HCT116 (cell line): Measurements from ENCODE around the gene CRYBA4. TPM values are rescaled to one million over a fixed set of nuclear protein-coding genes. Genes with fewer than 3 reads are reported as not detected.

ENCODE experiments used
- ATAC-seq: fragments of 200-7000 bp; cut with Tn5 transposase; 2 replicates; pipeline ENCODE4 v1.9.1; 2020; ENCODE audit warnings: mild to moderate bottlenecking, moderate library complexity
- BruUV-seq: library from RNA; stranded (reverse); fragments of 400-500 nt; replicated peaks from 2 replicates; lab custom pipeline; 2021; lab: Mats Ljungman, UMichigan
- CTCF ChIA-PET: fragments of 300-600 bp; sonication (Branson Sonifier 250); formaldehyde crosslinking; loops from one replicate; lab custom pipeline; 2021; ENCODE audit warnings: antibody characterized with exemption; lab: Charles Lee
- POLR2A ChIA-PET: fragments of 300-600, 350-600 bp; sonication (Branson Sonifier 250); formaldehyde crosslinking; loops from one replicate; lab custom pipeline; 2021; ENCODE audit warnings: antibody characterized with exemption; lab: Charles Lee
- RAD21 ChIA-PET, 2 experiments: fragments of 300-600 bp; sonication (Branson Sonifier 250); formaldehyde crosslinking; loops; one replicate each; lab custom pipeline; 2023; ENCODE audit warnings: low total read pairs in 2 of 2; ENCODE audit not compliant: uncharacterized antibody in 2 of 2, unreplicated experiment in 2 of 2, low non-redundant PET in 1 of 2; lab: Charles Lee
- DNase-seq: peaks from one replicate; pipeline ENCODE4 v3.0.0-alpha.2; 2010; ENCODE audit warnings: low read depth, low spot score
- H2AFZ ChIP-seq: fragments of 200-600 bp; shearing (Covaris generic), sonication (generic); 2 replicates; pipeline ENCODE4 v1.6.1; 2017; ENCODE audit warnings: low read depth, mixed run types, mixed read lengths, antibody characterized with exemption, low read length; ENCODE audit not compliant: poor library complexity, severe bottlenecking
- H3K27ac ChIP-seq: 2 replicates; pipeline ENCODE4 v1.5.1; 2012; ENCODE audit warnings: low read depth, low read length
- H3K27me3 ChIP-seq: fragments of 200-600 bp; sonication (generic); 2 replicates; pipeline ENCODE4 v1.6.1; 2016; ENCODE audit warnings: mixed run types, low read length, mixed read lengths; ENCODE audit not compliant: insufficient read depth
- H3K36me3 ChIP-seq, 2 experiments: fragments of 200-500 bp in 1 of 2; fragments of 200-600 bp in 1 of 2; sonication (Bioruptor generic) in 1 of 2; sonication (generic) in 1 of 2; 2 replicates each; pipeline versions ENCODE4 v1.5.1 to v1.6.1; 2014 to 2016; ENCODE audit warnings: low read length in 2 of 2, inconsistent platforms in 1 of 2, mixed read lengths in 1 of 2, mixed run types in 1 of 2; ENCODE audit not compliant: insufficient read depth in 2 of 2, control insufficient read depth in 1 of 2
- H3K4me1 ChIP-seq, 2 experiments: fragments of 200-600 bp in 1 of 2; sonication (generic) in 1 of 2; 2 replicates each; pipeline versions ENCODE4 v1.5.1 to v1.6.1; 2012 to 2017; ENCODE audit warnings: low read length in 2 of 2, inconsistent platforms in 1 of 2, mild to moderate bottlenecking in 1 of 2, mixed read lengths in 1 of 2, mixed run types in 1 of 2, moderate library complexity in 1 of 2; ENCODE audit not compliant: insufficient read depth in 2 of 2, control insufficient read depth in 1 of 2
- H3K4me2 ChIP-seq: fragments of 200-600 bp; sonication (generic); 2 replicates; pipeline ENCODE4 v1.6.1; 2017; ENCODE audit warnings: mixed run types, low read length, mixed read lengths
- H3K4me3 ChIP-seq, 2 experiments: fragments of 200-600 bp in 1 of 2; sonication (generic) in 1 of 2; replicated peaks in 1 of 2; 2 replicates each; pipeline ENCODE4 v1.5.1; 2011 to 2016; ENCODE audit warnings: low read length in 2 of 2, control low read depth in 1 of 2, low read depth in 1 of 2, mild to moderate bottlenecking in 1 of 2, mixed read lengths in 1 of 2, mixed run types in 1 of 2
- H3K79me2 ChIP-seq: fragments of 200-600 bp; sonication (generic); 2 replicates; pipeline ENCODE4 v1.6.1; 2017; ENCODE audit warnings: mild to moderate bottlenecking, mixed run types, low read length, moderate library complexity, mixed read lengths; ENCODE audit not compliant: insufficient read depth
- H3K9ac ChIP-seq: fragments of 200-600 bp; sonication (generic); 2 replicates; pipeline ENCODE4 v1.6.1; 2016; ENCODE audit warnings: low read length, mixed read lengths
- H3K9me2 ChIP-seq: fragments of 200-600 bp; sonication (generic), shearing (Covaris generic); 2 replicates; pipeline ENCODE4 v1.6.1; 2017; ENCODE audit warnings: mixed run types, mild to moderate bottlenecking, moderate library complexity; ENCODE audit not compliant: insufficient read depth
- H3K9me3 ChIP-seq, 2 experiments: fragments of 200-500 bp in 1 of 2; fragments of 200-600 bp in 1 of 2; sonication (Bioruptor generic) in 1 of 2; sonication (generic) in 1 of 2; 2 replicates each; pipeline ENCODE4 v1.6.1; 2014 to 2017; ENCODE audit warnings: low read length in 2 of 2, mixed read lengths in 2 of 2, inconsistent platforms in 1 of 2, low read depth in 1 of 2, mild to moderate bottlenecking in 1 of 2, mixed run types in 1 of 2, moderate library complexity in 1 of 2; ENCODE audit not compliant: control insufficient read depth in 1 of 2, insufficient read depth in 1 of 2
- H4K20me1 ChIP-seq: fragments of 200-600 bp; sonication (generic), shearing (Covaris generic); 2 replicates; pipeline ENCODE4 v1.6.1; 2017; ENCODE audit warnings: mixed run types, mild to moderate bottlenecking, moderate library complexity; ENCODE audit not compliant: insufficient read depth
- EGR1 ChIP-seq: IDR thresholded peaks from 2 replicates; pipeline ENCODE4 v1.6.1; 2012; ENCODE audit warnings: low read depth
- EZH2 ChIP-seq: fragments of 200-600 bp; sonication (generic); IDR thresholded peaks from 2 replicates; pipeline ENCODE4 v1.6.1; 2017; ENCODE audit warnings: antibody characterized with exemption, mixed run types
- EZH2phosphoT487 ChIP-seq: fragments of 200-600 bp; IDR thresholded peaks from 2 replicates; pipeline ENCODE4 v1.6.1; 2018; ENCODE audit warnings: antibody characterized with exemption, borderline replicate concordance
- FOSL1 ChIP-seq: IDR thresholded peaks from 2 replicates; pipeline ENCODE4 v1.6.1; 2012; ENCODE audit warnings: low read depth
- POLR2AphosphoS5 ChIP-seq: IDR thresholded peaks from 2 replicates; pipeline ENCODE4 v1.6.1; 2011; ENCODE audit warnings: mild to moderate bottlenecking, low read depth, low read length, moderate library complexity
- RAD21 ChIP-seq: IDR thresholded peaks from 2 replicates; pipeline ENCODE4 v1.6.1; 2012; ENCODE audit warnings: low read depth, mild to moderate bottlenecking
- SIN3A ChIP-seq: IDR thresholded peaks from 2 replicates; pipeline ENCODE4 v1.6.1; 2012; ENCODE audit warnings: low read depth
- ZNF274 ChIP-seq: fragments of 200-500 bp; sonication (Bioruptor generic); IDR thresholded peaks from 2 replicates; pipeline ENCODE4 v1.6.1; 2014; ENCODE audit warnings: mild to moderate bottlenecking, low read depth, low read length, inconsistent platforms
- intact Hi-C: fragments of 100-400 bp; cut with micrococcal nuclease; formaldehyde crosslinking; loops from 2 replicates; pipeline ENCODE4 v1.10.0; 2022
- total RNA-seq: library from RNA; stranded (reverse); gene quantifications from one replicate; pipeline ENCODE4 v1.2.1, GENCODE V29; 2021; ENCODE audit not compliant: unreplicated experiment
- TF ChIP-seq, protein P1 (sequence below): IDR thresholded peaks from 2 replicates; pipeline ENCODE4 v1.6.1; 2012; ENCODE audit warnings: low read depth
- TF ChIP-seq, protein P2 (sequence below): IDR thresholded peaks from 2 replicates; pipeline ENCODE4 v1.6.1; 2011; ENCODE audit warnings: mild to moderate bottlenecking, low read length, moderate library complexity; ENCODE audit not compliant: insufficient replicate concordance; ENCODE audit errors: extremely low read depth
- TF ChIP-seq, protein P3 (sequence below): IDR thresholded peaks from 2 replicates; pipeline ENCODE4 v1.6.1; 2012
- TF ChIP-seq, protein P4 (sequence below): IDR thresholded peaks from 2 replicates; pipeline ENCODE4 v1.6.1; 2012
- TF ChIP-seq, protein P5 (sequence below), 3 experiments: fragments of 200-600 bp in 1 of 3; sonication (generic) in 1 of 3; IDR thresholded peaks in 2 of 3; conservative IDR thresholded peaks in 1 of 3; 2 replicates each; pipeline ENCODE4 v1.5.1; 2012 to 2017; ENCODE audit warnings: low read depth in 2 of 3, low read length in 2 of 3, antibody characterized with exemption in 1 of 3, borderline replicate concordance in 1 of 3, control low read depth in 1 of 3, mild to moderate bottlenecking in 1 of 3, mixed read lengths in 1 of 3, mixed run types in 1 of 3, moderate library complexity in 1 of 3; ENCODE audit not compliant: insufficient read depth in 1 of 3

The CRYBA4 gene
- total RNA-seq, 1 experiment from 2014 or later, result not detected

DNA sequence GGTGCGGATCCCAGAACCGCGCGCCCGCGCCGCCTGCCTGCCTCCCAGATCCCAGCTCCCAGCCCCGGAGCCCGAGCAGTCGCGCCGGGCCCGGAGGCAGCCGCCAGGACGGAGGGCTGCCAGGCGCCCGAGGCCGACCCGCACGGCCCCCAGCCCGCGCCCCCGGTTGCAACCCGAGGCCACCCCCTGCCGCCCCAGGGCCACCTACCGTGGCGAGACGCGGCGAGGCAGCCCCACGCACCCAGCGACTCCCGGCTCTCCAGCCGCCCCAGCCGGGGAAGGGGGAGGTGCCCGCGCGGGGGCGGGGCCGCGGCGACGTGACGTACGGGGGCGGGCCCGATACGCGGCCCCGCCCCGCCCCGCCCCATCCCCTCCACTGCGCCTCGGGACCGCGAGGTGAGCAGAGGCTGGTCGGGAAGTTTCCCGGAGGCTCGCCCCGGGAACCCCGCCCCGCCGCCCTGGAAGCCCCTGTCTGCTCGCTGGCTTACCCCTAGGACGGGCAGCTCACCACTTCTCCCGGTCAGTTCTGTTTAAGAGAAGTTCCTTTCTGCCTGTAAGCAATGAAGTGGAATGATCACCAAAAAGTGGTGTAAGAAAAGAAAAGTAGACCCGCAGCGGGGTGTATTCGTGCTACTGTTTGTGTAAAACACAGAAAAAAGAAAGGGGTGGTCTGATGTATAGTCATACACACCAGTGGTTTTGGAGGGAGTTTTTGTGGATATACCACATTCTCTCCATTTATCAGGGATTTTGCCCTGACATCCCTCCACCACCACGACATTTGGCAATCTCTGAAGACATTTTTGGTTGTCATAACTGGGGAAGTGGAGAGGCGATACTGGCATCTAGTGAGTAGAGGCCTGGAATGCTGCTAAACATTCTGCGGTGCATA, 31.7 kb upstream of the CRYBA4 start, which contains the start of gene TPST2 (continued):
- TF ChIP-seq, protein P1, sequence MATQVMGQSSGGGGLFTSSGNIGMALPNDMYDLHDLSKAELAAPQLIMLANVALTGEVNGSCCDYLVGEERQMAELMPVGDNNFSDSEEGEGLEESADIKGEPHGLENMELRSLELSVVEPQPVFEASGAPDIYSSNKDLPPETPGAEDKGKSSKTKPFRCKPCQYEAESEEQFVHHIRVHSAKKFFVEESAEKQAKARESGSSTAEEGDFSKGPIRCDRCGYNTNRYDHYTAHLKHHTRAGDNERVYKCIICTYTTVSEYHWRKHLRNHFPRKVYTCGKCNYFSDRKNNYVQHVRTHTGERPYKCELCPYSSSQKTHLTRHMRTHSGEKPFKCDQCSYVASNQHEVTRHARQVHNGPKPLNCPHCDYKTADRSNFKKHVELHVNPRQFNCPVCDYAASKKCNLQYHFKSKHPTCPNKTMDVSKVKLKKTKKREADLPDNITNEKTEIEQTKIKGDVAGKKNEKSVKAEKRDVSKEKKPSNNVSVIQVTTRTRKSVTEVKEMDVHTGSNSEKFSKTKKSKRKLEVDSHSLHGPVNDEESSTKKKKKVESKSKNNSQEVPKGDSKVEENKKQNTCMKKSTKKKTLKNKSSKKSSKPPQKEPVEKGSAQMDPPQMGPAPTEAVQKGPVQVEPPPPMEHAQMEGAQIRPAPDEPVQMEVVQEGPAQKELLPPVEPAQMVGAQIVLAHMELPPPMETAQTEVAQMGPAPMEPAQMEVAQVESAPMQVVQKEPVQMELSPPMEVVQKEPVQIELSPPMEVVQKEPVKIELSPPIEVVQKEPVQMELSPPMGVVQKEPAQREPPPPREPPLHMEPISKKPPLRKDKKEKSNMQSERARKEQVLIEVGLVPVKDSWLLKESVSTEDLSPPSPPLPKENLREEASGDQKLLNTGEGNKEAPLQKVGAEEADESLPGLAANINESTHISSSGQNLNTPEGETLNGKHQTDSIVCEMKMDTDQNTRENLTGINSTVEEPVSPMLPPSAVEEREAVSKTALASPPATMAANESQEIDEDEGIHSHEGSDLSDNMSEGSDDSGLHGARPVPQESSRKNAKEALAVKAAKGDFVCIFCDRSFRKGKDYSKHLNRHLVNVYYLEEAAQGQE, result no peak

DNA sequence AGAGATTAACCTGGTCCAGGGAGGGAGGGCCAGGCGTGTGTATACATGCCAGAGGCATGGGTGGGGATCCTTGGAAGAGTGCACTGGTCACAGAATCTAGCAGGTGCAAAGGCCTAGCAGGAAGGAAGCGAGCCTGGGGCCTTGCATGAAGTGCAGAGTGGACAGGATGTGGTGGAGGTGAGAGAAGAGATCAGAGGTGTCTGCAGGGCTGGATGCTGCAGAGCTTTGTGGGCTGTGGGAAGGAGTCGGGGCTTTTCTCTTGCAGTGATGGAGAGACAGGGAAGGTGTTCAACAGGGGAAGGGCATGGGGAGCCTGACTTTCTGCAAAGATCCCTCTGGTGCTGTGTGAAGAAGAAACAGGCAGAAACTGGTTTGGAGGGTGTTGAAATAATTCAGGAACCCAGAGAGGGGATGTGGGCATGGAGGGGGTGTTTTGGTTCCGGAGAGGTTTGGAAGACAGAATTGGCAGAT, 29.3 kb upstream of the CRYBA4 start:
- no peak for ATAC-seq
- POLR2A ChIA-PET, result no interaction called here
- TF ChIP-seq EZH2 (no peak), FOSL1 (no peak), RAD21 (no peak), EGR1 (no peak), EZH2phosphoT487 (no peak), POLR2AphosphoS5 (no peak), ZNF274 (no peak), SIN3A (no peak)
- TF ChIP-seq, protein P2, sequence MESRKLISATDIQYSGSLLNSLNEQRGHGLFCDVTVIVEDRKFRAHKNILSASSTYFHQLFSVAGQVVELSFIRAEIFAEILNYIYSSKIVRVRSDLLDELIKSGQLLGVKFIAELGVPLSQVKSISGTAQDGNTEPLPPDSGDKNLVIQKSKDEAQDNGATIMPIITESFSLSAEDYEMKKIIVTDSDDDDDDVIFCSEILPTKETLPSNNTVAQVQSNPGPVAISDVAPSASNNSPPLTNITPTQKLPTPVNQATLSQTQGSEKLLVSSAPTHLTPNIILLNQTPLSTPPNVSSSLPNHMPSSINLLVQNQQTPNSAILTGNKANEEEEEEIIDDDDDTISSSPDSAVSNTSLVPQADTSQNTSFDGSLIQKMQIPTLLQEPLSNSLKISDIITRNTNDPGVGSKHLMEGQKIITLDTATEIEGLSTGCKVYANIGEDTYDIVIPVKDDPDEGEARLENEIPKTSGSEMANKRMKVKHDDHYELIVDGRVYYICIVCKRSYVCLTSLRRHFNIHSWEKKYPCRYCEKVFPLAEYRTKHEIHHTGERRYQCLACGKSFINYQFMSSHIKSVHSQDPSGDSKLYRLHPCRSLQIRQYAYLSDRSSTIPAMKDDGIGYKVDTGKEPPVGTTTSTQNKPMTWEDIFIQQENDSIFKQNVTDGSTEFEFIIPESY, result no peak
- TF ChIP-seq, protein P3, sequence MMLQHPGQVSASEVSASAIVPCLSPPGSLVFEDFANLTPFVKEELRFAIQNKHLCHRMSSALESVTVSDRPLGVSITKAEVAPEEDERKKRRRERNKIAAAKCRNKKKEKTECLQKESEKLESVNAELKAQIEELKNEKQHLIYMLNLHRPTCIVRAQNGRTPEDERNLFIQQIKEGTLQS, result no peak
- TF ChIP-seq, protein P4, sequence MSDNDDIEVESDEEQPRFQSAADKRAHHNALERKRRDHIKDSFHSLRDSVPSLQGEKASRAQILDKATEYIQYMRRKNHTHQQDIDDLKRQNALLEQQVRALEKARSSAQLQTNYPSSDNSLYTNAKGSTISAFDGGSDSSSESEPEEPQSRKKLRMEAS, result no peak
- TF ChIP-seq, protein P5, sequence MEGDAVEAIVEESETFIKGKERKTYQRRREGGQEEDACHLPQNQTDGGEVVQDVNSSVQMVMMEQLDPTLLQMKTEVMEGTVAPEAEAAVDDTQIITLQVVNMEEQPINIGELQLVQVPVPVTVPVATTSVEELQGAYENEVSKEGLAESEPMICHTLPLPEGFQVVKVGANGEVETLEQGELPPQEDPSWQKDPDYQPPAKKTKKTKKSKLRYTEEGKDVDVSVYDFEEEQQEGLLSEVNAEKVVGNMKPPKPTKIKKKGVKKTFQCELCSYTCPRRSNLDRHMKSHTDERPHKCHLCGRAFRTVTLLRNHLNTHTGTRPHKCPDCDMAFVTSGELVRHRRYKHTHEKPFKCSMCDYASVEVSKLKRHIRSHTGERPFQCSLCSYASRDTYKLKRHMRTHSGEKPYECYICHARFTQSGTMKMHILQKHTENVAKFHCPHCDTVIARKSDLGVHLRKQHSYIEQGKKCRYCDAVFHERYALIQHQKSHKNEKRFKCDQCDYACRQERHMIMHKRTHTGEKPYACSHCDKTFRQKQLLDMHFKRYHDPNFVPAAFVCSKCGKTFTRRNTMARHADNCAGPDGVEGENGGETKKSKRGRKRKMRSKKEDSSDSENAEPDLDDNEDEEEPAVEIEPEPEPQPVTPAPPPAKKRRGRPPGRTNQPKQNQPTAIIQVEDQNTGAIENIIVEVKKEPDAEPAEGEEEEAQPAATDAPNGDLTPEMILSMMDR (IDR thresholded peaks at IDR 0.05 in 2 of 3, conservative IDR thresholded peaks at IDR 0.05 in 1 of 3; ENCODE audit: borderline replicate concordance in 1 of 3, insufficient read depth in 1 of 3, low read depth in 2 of 3, low read length in 2 of 3), result no peak

More for the DNA sequence above, 29.3 kb upstream of the CRYBA4 start:
- no TSS peak for BruUV-seq
- Histone ChIP-seq H4K20me1 (no peaks in the 10 kb centered on the region), H3K4me3 (no peak overlapping the region), H3K9me3 (no peaks in the 10 kb centered on the region), H3K27me3 (peaks cover 15% of the 10 kb centered on the region; the same call in 1 of the 2 replicates), H3K9me2 (no peaks in the 10 kb centered on the region), H3K36me3 (no peaks in the 10 kb centered on the region), H3K79me2 (peaks cover 15% of the 10 kb centered on the region; the same call in 1 of the 2 replicates), H2AFZ (no peak overlapping the region), H3K27ac (no peak overlapping the region), H3K9ac (no peak overlapping the region), H3K4me1 (peaks cover 8 to 13% of the 10 kb centered on the region in 2 experiments; a peak in 2 of 4 replicates), H3K4me2 (no peak overlapping the region)
- ChIA-PET CTCF (no interaction called here), RAD21 (no interaction called here)
- intact Hi-C loops, result no loop called here
- no peak for DNase-seq
